ENCODE results near the gene CPPED1. TPM values are rescaled to one million over a fixed set of nuclear protein-coding genes. Genes with fewer than 3 reads are reported as not detected.

CPPED1 gene
- total RNA-seq, 2 experiments from 2014 or later: 1.4 to 2.3 TPM

GRCh38 chr16:12613992-12614661 lies 189.6 kb downstream of the CPPED1 start:
- Histone ChIP-seq H3K36me3 (ENCODE audit: insufficient read depth, low read length) (no peaks in the 10 kb centered on the region), H3K27me3 (ENCODE audit: control insufficient read depth in 1 of 2, insufficient read depth in 2 of 2, low read length in 2 of 2) (no peaks in the 10 kb centered on the region), H3K9me3 (ENCODE audit: control insufficient read depth in 1 of 2, insufficient read depth in 1 of 2, low read length in 2 of 2) (no peaks in the 10 kb centered on the region), H3K4me1 (ENCODE audit: insufficient read depth, low read length) (no peaks in the 10 kb centered on the region), H3K27ac (ENCODE audit: low read depth in 1 of 2, low read length in 2 of 2) (no peak overlapping the region), H3K4me3 (ENCODE audit: low read length) (no peak overlapping the region)
- ChIA-PET POLR2A (no interaction called here), CTCF (no interaction called here)
- H3K36me3 Mint-ChIP-seq (ENCODE audit: low read depth): no peaks in the 10 kb centered on the region
- H3K27me3 Mint-ChIP-seq: no peaks in the 10 kb centered on the region
- H3K4me3 Mint-ChIP-seq: peak overlapping the region; percentile 61
- H3K9me3 Mint-ChIP-seq: no peaks in the 10 kb centered on the region
- ATAC-seq (ENCODE audit: poor library complexity): no peak
- peaks cover 20% of the 10 kb centered on the region for H3K4me1 Mint-ChIP-seq (ENCODE audit: low read depth)
- intact Hi-C loops (cut with DNase I, micrococcal nuclease): no loop called here
- DNase-seq: no peak
- TF ChIP-seq CTCF (IDR thresholded peaks at IDR 0.05): no peak
- H3K27ac Mint-ChIP-seq: no peak overlapping the region

DNA sequence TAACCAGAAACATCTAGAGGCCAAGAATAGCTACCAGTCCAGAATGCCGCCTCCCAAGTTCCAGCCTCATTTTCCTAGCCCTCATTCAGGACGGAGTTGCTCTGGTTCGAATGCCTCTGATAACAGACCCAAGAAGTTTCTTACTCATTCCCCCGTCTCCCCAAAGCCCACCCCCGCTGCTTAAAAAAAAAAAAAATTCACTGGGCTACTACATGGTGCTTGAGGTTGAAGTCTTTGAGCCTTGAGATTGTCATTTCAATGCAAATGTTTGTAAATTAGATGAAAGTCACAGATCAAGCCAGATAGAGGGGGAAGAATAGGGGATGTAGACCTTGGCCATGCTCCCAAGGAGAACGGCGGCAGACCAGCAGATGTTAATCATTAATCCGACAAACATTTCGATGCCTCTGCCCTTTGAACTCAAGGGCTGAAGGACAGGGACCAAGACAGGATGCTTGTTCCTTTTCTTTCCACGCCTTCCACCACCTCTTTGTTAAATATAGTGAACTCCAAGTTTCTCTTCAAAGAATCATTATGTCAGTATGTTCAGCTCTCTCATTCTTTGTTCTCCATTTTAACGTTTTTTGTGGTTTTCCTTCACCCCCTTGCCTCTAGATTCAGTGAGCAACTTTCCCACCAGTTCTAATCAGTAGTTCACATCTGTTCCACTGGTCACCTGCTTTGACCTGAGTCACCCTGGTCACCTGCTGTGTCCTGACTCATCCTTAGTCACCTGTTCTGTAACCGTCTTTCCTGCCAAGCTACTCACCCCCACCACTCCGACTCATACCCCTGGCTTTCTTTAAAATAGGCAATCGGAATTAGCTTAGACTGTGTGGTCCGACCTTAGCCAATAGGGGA lies 190.3 kb downstream of the CPPED1 start:
- no peaks in the 10 kb centered on the region for H3K27me3 Mint-ChIP-seq
- H3K4me3 Mint-ChIP-seq: peak overlapping the region; percentile 61
- ChIA-PET CTCF (no interaction called here), POLR2A (no interaction called here)
- no peaks in the 10 kb centered on the region for H3K9me3 Mint-ChIP-seq
- peaks cover 20% of the 10 kb centered on the region for H3K4me1 Mint-ChIP-seq (ENCODE audit: low read depth)
- H3K4me1 ChIP-seq (ENCODE audit: insufficient read depth, low read length): no peaks in the 10 kb centered on the region
- no peak overlapping the region for H3K27ac Mint-ChIP-seq
- peak in 2 of 14 experiments; percentile 10 to 26 for DNase-seq
- ATAC-seq (ENCODE audit: poor library complexity): peak; percentile 81
- H3K9me3 ChIP-seq (ENCODE audit: control insufficient read depth in 1 of 2, insufficient read depth in 1 of 2, low read length in 2 of 2): no peaks in the 10 kb centered on the region
- no peak overlapping the region for H3K4me3 ChIP-seq (ENCODE audit: low read length)
- no peaks in the 10 kb centered on the region for H3K27me3 ChIP-seq (ENCODE audit: control insufficient read depth in 1 of 2, insufficient read depth in 2 of 2, low read length in 2 of 2)
- no peak overlapping the region for H3K27ac ChIP-seq (ENCODE audit: low read depth in 1 of 2, low read length in 2 of 2)
- intact Hi-C loops (cut with DNase I, micrococcal nuclease): no loop called here
- H3K36me3 ChIP-seq (ENCODE audit: insufficient read depth, low read length): no peaks in the 10 kb centered on the region
- no peak for TF ChIP-seq CTCF (IDR thresholded peaks at IDR 0.05)
- H3K36me3 Mint-ChIP-seq (ENCODE audit: low read depth): no peaks in the 10 kb centered on the region

DNA sequence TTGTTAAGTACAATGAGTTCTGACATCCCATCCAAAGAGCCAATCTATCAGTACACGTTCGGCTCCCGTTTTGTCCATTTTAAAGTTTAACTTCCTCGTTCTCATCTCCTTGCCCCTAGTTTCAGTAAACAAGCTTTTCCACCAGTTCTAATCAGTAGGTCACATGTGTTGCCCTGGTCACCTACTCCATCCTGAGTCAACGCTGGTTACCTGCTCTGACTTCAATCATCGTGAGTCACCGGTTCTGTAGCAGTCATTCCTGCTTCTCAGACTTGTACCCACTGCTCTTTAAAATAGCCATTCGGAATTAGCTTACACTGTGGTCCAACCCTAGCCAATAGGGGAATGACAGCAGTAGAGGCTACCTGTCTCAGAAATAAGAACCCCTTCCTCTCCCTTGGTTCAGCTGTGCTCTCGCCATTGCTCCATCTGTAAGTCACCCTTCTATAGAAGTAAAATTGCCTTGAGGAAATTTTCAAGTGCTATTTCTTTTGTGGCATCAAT lies 191.0 kb downstream of the CPPED1 start:
- Mint-ChIP-seq H3K27me3 (no peaks in the 10 kb centered on the region), H3K4me3 (no peak overlapping the region), H3K9me3 (peaks cover 2% of the 10 kb centered on the region), H3K27ac (no peak overlapping the region), H3K4me1 (ENCODE audit: low read depth) (peaks cover 20% of the 10 kb centered on the region), H3K36me3 (ENCODE audit: low read depth) (no peaks in the 10 kb centered on the region)
- H3K4me3 ChIP-seq (ENCODE audit: low read length): no peak overlapping the region
- no peak for TF ChIP-seq CTCF (IDR thresholded peaks at IDR 0.05)
- CTCF ChIA-PET: no interaction called here
- no peak for ATAC-seq (ENCODE audit: poor library complexity)
- H3K9me3 ChIP-seq (ENCODE audit: control insufficient read depth in 1 of 2, insufficient read depth in 1 of 2, low read length in 2 of 2): no peaks in the 10 kb centered on the region
- intact Hi-C loops (cut with DNase I, micrococcal nuclease): no loop called here
- no peak for DNase-seq
- H3K36me3 ChIP-seq (ENCODE audit: insufficient read depth, low read length): no peaks in the 10 kb centered on the region
- POLR2A ChIA-PET: no interaction called here
- no peaks in the 10 kb centered on the region for H3K27me3 ChIP-seq (ENCODE audit: control insufficient read depth in 1 of 2, insufficient read depth in 2 of 2, low read length in 2 of 2)
- no peak overlapping the region for H3K27ac ChIP-seq (ENCODE audit: low read depth in 1 of 2, low read length in 2 of 2)
- H3K4me1 ChIP-seq (ENCODE audit: insufficient read depth, low read length): no peaks in the 10 kb centered on the region

All from CD4-positive, alpha-beta T cell (primary cell).